ENCODE results near the gene RPS17. TPM values are rescaled to one million over a fixed set of nuclear protein-coding genes. Genes with fewer than 3 reads are reported as not detected.

The RPS17 gene
- total RNA-seq, 1 donor from 2014 or later = 874 TPM

- Mint-ChIP-seq H3K27me3 (ENCODE audit: unreplicated experiment) (peaks cover 5% of the 10 kb centered on the region), H3K4me3 (ENCODE audit: unreplicated experiment) (peak overlapping the region; percentile 18), H3K4me1 (ENCODE audit: low read depth, unreplicated experiment) (peaks cover 37% of the 10 kb centered on the region), H3K9me3 (ENCODE audit: unreplicated experiment) (peaks cover 9% of the 10 kb centered on the region), H3K27ac (ENCODE audit: unreplicated experiment) (peak overlapping the region; percentile 98), H3K36me3 (ENCODE audit: unreplicated experiment) (no peaks in the 10 kb centered on the region)
- TF ChIP-seq CTCF (IDR thresholded peaks at IDR 0.05; ENCODE audit: partially characterized antibody, unreplicated experiment) = no peak
- peak; percentile 22 for DNase-seq
Measured at GRCh38 chr15:82572986-82573385, 32.7 kb upstream of the RPS17 start.

GRCh38 chr15:82572311-82572710, 32.1 kb upstream of the RPS17 start:
- peaks cover 5% of the 10 kb centered on the region for H3K27me3 Mint-ChIP-seq (ENCODE audit: unreplicated experiment)
- peaks cover 37% of the 10 kb centered on the region for H3K4me1 Mint-ChIP-seq (ENCODE audit: low read depth, unreplicated experiment)
- no peaks in the 10 kb centered on the region for H3K36me3 Mint-ChIP-seq (ENCODE audit: unreplicated experiment)
- no peak for DNase-seq
- no peak for TF ChIP-seq CTCF (IDR thresholded peaks at IDR 0.05; ENCODE audit: partially characterized antibody, unreplicated experiment)
- H3K27ac Mint-ChIP-seq (ENCODE audit: unreplicated experiment) = peak overlapping the region; percentile 98
- peak overlapping the region; percentile 71 for H3K4me3 Mint-ChIP-seq (ENCODE audit: unreplicated experiment)
- H3K9me3 Mint-ChIP-seq (ENCODE audit: unreplicated experiment) = peaks cover 9% of the 10 kb centered on the region

- peak; percentile 75 for DNase-seq
- peak overlapping the region; percentile 98 for H3K27ac Mint-ChIP-seq (ENCODE audit: unreplicated experiment)
- TF ChIP-seq CTCF (IDR thresholded peaks at IDR 0.05; ENCODE audit: partially characterized antibody, unreplicated experiment) = no peak
- peaks cover 37% of the 10 kb centered on the region for H3K4me1 Mint-ChIP-seq (ENCODE audit: low read depth, unreplicated experiment)
- no peaks in the 10 kb centered on the region for H3K36me3 Mint-ChIP-seq (ENCODE audit: unreplicated experiment)
- H3K4me3 Mint-ChIP-seq (ENCODE audit: unreplicated experiment) = peak overlapping the region; percentile 74
- H3K27me3 Mint-ChIP-seq (ENCODE audit: unreplicated experiment) = peaks cover 5% of the 10 kb centered on the region
- peaks cover 9% of the 10 kb centered on the region for H3K9me3 Mint-ChIP-seq (ENCODE audit: unreplicated experiment)
Measured at GRCh38 chr15:82571722-82572222, 31.5 kb upstream of the RPS17 start.

- H3K27ac Mint-ChIP-seq (ENCODE audit: unreplicated experiment) = peak overlapping the region; percentile 98
- peaks cover 9% of the 10 kb centered on the region for H3K9me3 Mint-ChIP-seq (ENCODE audit: unreplicated experiment)
- peak overlapping the region; percentile 87 for H3K4me3 Mint-ChIP-seq (ENCODE audit: unreplicated experiment)
- peaks cover 5% of the 10 kb centered on the region for H3K27me3 Mint-ChIP-seq (ENCODE audit: unreplicated experiment)
- H3K4me1 Mint-ChIP-seq (ENCODE audit: low read depth, unreplicated experiment) = peaks cover 37% of the 10 kb centered on the region
- no peak for TF ChIP-seq CTCF (IDR thresholded peaks at IDR 0.05; ENCODE audit: partially characterized antibody, unreplicated experiment)
- peak; percentile 42 for DNase-seq
- no peaks in the 10 kb centered on the region for H3K36me3 Mint-ChIP-seq (ENCODE audit: unreplicated experiment)
Measured at GRCh38 chr15:82570721-82571508, 30.7 kb upstream of the RPS17 start.

- H3K9me3 Mint-ChIP-seq (ENCODE audit: unreplicated experiment) = peaks cover 9% of the 10 kb centered on the region
- peak overlapping the region; percentile 65 for H3K4me3 Mint-ChIP-seq (ENCODE audit: unreplicated experiment)
- TF ChIP-seq CTCF (IDR thresholded peaks at IDR 0.05; ENCODE audit: partially characterized antibody, unreplicated experiment) = no peak
- no peaks in the 10 kb centered on the region for H3K36me3 Mint-ChIP-seq (ENCODE audit: unreplicated experiment)
- H3K4me1 Mint-ChIP-seq (ENCODE audit: low read depth, unreplicated experiment) = peaks cover 31% of the 10 kb centered on the region
- DNase-seq = no peak
- peaks cover 5% of the 10 kb centered on the region for H3K27me3 Mint-ChIP-seq (ENCODE audit: unreplicated experiment)
- peak overlapping the region; percentile 57 for H3K27ac Mint-ChIP-seq (ENCODE audit: unreplicated experiment)
Measured at GRCh38 chr15:82569834-82570233, 29.6 kb upstream of the RPS17 start.
